CD4-positive, alpha-beta T cell (primary cell): ENCODE data around the gene PLS3. TPM values are rescaled to one million over a fixed set of nuclear protein-coding genes. Genes with fewer than 3 reads are reported as not detected.

ENCODE experiments used
- ATAC-seq: fragments of 200-7000 bp; cut with Tn5 transposase; one replicate; pipeline ENCODE4 v1.10.0; 2022; ENCODE audit warnings: mild to moderate bottlenecking; ENCODE audit not compliant: poor library complexity
- CTCF ChIA-PET: fragments of 350-600 bp; sonication (Branson Sonifier 250); formaldehyde crosslinking; loops from one replicate; lab custom pipeline; 2021; ENCODE audit warnings: antibody characterized with exemption, inconsistent platforms; lab: Charles Lee
- POLR2A ChIA-PET: fragments of 350-600 bp; sonication (Branson Sonifier 250); formaldehyde crosslinking; loops from one replicate; lab custom pipeline; 2021; ENCODE audit warnings: antibody characterized with exemption, inconsistent platforms; lab: Charles Lee
- DNase-seq, 14 experiments: peaks; one replicate each; pipeline ENCODE4 v3.0.0-alpha.2; 2013 to 2020; ENCODE audit warnings: mixed read lengths in 2 of 14
- H3K27ac ChIP-seq, 2 donors: one replicate each; pipeline versions ENCODE4 v1.5.1 to v1.7.0; 2013; ENCODE audit warnings: low read length in 2 of 2, low read depth in 1 of 2, mild to moderate bottlenecking in 1 of 2
- H3K27me3 ChIP-seq, 2 experiments: 1 replicate in 1 of 2; 2 replicates in 1 of 2; pipeline versions ENCODE4 v1.6.1 to v1.7.0; 2013; ENCODE audit warnings: low read length in 2 of 2, control low read depth in 1 of 2, mild to moderate bottlenecking in 1 of 2, moderate library complexity in 1 of 2; ENCODE audit not compliant: insufficient read depth in 2 of 2, control insufficient read depth in 1 of 2
- H3K36me3 ChIP-seq: one replicate; pipeline ENCODE4 v1.6.1; 2013; ENCODE audit warnings: low read length, control low read depth; ENCODE audit not compliant: insufficient read depth
- H3K4me1 ChIP-seq: one replicate; pipeline ENCODE4 v1.6.1; 2013; ENCODE audit warnings: low read length, control low read depth; ENCODE audit not compliant: insufficient read depth
- H3K4me3 ChIP-seq: one replicate; pipeline ENCODE4 v1.5.1; 2013; ENCODE audit warnings: mild to moderate bottlenecking, low read length, moderate library complexity
- H3K9me3 ChIP-seq, 2 experiments: 1 replicate in 1 of 2; 2 replicates in 1 of 2; pipeline versions ENCODE4 v1.6.1 to v1.7.0; 2013; ENCODE audit warnings: low read length in 2 of 2, mild to moderate bottlenecking in 2 of 2, control low read depth in 1 of 2, moderate library complexity in 1 of 2; ENCODE audit not compliant: control insufficient read depth in 1 of 2, insufficient read depth in 1 of 2
- H3K27ac Mint-ChIP-seq: one replicate; pipeline ENCODE4 v1.8.0; 2020; ENCODE audit warnings: mixed read lengths
- H3K27me3 Mint-ChIP-seq: one replicate; pipeline ENCODE4 v1.8.0; 2021; ENCODE audit warnings: mixed read lengths
- H3K36me3 Mint-ChIP-seq: one replicate; pipeline ENCODE4 v1.8.0; 2021; ENCODE audit warnings: low read depth, mixed read lengths
- H3K4me1 Mint-ChIP-seq: one replicate; pipeline ENCODE4 v1.8.0; 2021; ENCODE audit warnings: low read depth, mixed read lengths
- H3K4me3 Mint-ChIP-seq: one replicate; pipeline ENCODE4 v1.8.0; 2020; ENCODE audit warnings: mild to moderate bottlenecking, mixed read lengths
- H3K9me3 Mint-ChIP-seq: one replicate; pipeline ENCODE4 v1.8.0; 2020; ENCODE audit warnings: mixed read lengths
- intact Hi-C, 2 experiments: fragments of 100-400 bp; cut with DNase I in 1 of 2; cut with micrococcal nuclease in 1 of 2; formaldehyde crosslinking; loops; one replicate each; pipeline versions ENCODE4 v1.15.1 to v1.9.0; 2023 to 2025; cut with DNase I, micrococcal nuclease
- total RNA-seq, 174 experiments: library from RNA in 2 of 174; stranded (reverse) in 2 of 174; gene quantifications; one replicate each; pipeline ENCODE4 v1.2.3 and lab custom pipeline; 2021 to 2026
- TF ChIP-seq, protein P1 (sequence below): fragments of 200-600 bp; IDR thresholded peaks from one replicate; pipeline ENCODE4 v1.8.0; 2022; ENCODE audit warnings: antibody characterized with exemption, mild to moderate bottlenecking

Gene PLS3
- total RNA-seq, 2 experiments from 2014 or later, result 0.45 TPM; not detected in 1

DNA sequence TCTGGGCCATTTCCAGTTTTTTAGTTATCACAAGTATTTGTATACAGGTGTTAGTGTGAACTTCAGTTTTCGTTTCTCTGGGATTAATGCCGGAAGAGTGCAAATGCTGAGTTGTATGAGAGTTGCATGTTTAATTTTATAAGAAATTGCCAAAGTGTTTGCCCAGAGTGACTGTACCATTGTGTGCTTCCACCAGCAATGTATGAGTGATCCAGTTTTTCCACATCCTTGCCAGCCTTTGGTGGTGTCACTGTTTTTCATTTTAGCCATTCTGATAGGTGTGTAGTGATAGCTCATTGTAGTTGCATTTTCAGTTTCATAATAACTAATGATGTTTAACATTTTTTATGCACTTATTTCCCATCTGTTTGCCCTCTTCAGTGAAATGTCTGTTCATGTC lies 18.4 kb downstream of the PLS3 start:
- no peaks in the 10 kb centered on the region for H3K36me3 ChIP-seq
- H3K4me1 ChIP-seq, result no peaks in the 10 kb centered on the region
- H3K9me3 Mint-ChIP-seq, result no peaks in the 10 kb centered on the region
- no peak overlapping the region for H3K4me3 ChIP-seq
- no peak overlapping the region for H3K27ac ChIP-seq
- ChIA-PET POLR2A (no interaction called here), CTCF (no interaction called here)
- TF ChIP-seq, protein P1, sequence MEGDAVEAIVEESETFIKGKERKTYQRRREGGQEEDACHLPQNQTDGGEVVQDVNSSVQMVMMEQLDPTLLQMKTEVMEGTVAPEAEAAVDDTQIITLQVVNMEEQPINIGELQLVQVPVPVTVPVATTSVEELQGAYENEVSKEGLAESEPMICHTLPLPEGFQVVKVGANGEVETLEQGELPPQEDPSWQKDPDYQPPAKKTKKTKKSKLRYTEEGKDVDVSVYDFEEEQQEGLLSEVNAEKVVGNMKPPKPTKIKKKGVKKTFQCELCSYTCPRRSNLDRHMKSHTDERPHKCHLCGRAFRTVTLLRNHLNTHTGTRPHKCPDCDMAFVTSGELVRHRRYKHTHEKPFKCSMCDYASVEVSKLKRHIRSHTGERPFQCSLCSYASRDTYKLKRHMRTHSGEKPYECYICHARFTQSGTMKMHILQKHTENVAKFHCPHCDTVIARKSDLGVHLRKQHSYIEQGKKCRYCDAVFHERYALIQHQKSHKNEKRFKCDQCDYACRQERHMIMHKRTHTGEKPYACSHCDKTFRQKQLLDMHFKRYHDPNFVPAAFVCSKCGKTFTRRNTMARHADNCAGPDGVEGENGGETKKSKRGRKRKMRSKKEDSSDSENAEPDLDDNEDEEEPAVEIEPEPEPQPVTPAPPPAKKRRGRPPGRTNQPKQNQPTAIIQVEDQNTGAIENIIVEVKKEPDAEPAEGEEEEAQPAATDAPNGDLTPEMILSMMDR, result no peak
- no peak for DNase-seq
- no peaks in the 10 kb centered on the region for H3K36me3 Mint-ChIP-seq
- no peak overlapping the region for H3K27ac Mint-ChIP-seq
- ATAC-seq, result no peak
- intact Hi-C loops, result no loop called here
- H3K27me3 Mint-ChIP-seq, result no peaks in the 10 kb centered on the region
- no peaks in the 10 kb centered on the region for H3K27me3 ChIP-seq
- H3K4me1 Mint-ChIP-seq, result no peaks in the 10 kb centered on the region
- H3K9me3 ChIP-seq, result no peaks in the 10 kb centered on the region
- H3K4me3 Mint-ChIP-seq, result no peak overlapping the region

GRCh38 chrX:115579786-115580294 lies 18.9 kb downstream of the PLS3 start:
- Histone ChIP-seq H3K27me3 (no peaks in the 10 kb centered on the region), H3K36me3 (no peaks in the 10 kb centered on the region), H3K27ac (no peak overlapping the region), H3K4me3 (no peak overlapping the region), H3K4me1 (no peaks in the 10 kb centered on the region), H3K9me3 (no peaks in the 10 kb centered on the region)
- DNase-seq (no peak), ATAC-seq (no peak)
- ChIA-PET CTCF (no interaction called here), POLR2A (no interaction called here)
- no peak overlapping the region for H3K27ac Mint-ChIP-seq
- no peaks in the 10 kb centered on the region for H3K27me3 Mint-ChIP-seq
- no peaks in the 10 kb centered on the region for H3K36me3 Mint-ChIP-seq
- intact Hi-C loops, result no loop called here
- TF ChIP-seq, protein P1, result no peak
- no peak overlapping the region for H3K4me3 Mint-ChIP-seq
- no peaks in the 10 kb centered on the region for H3K9me3 Mint-ChIP-seq
- no peaks in the 10 kb centered on the region for H3K4me1 Mint-ChIP-seq

DNA sequence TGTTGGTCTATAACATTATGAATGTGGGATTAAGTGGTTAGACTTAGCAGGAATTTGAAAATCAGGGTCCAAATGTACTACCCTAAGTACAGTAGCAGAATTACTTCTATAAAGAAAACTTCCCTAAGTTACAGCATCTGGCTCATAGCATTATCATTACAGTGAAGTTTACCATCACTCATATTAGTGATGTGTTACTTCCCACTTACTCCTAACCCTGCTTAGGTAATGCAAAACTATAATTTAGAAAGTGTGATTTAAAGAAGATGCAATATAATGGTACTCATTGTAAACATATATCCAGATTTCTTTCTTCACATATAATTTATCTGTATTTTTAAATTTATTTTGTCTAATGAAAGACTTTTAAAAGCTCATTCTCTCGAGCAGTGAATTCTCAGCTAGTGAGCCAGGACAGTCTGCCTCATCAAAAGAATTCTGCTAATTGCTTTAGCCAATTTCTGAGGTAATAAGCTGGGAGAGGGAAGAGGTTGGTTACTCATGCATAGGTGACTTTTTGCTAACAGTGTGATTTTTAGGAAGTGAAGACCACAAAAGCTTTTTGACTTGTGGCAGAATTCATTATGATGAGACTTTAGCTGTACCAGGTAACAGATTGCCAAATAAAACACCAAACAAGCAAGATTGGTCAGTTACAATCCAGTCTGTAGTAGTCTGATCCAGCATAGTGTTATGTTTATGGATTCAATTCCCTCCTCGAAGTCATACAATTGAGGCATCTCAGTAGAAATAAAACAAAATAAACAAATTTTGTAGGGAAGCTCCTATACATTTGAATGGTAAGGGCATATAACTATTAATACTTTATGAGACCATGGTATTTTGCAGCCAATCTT lies 21.0 kb downstream of the PLS3 start:
- no peaks in the 10 kb centered on the region for H3K9me3 Mint-ChIP-seq
- H3K4me1 ChIP-seq, result no peaks in the 10 kb centered on the region
- no peaks in the 10 kb centered on the region for H3K36me3 Mint-ChIP-seq
- H3K4me3 Mint-ChIP-seq, result no peak overlapping the region
- no peak overlapping the region for H3K27ac Mint-ChIP-seq
- no peak for DNase-seq
- no peaks in the 10 kb centered on the region for H3K36me3 ChIP-seq
- CTCF ChIA-PET, result no interaction called here
- no peak overlapping the region for H3K27ac ChIP-seq
- intact Hi-C loops, result no loop called here
- H3K9me3 ChIP-seq, result no peaks in the 10 kb centered on the region
- no peaks in the 10 kb centered on the region for H3K27me3 Mint-ChIP-seq
- H3K4me1 Mint-ChIP-seq, result no peaks in the 10 kb centered on the region
- ATAC-seq, result no peak
- POLR2A ChIA-PET, result no interaction called here
- no peaks in the 10 kb centered on the region for H3K27me3 ChIP-seq
- TF ChIP-seq, protein P1, result no peak
- no peak overlapping the region for H3K4me3 ChIP-seq
